Measurements from ENCODE around the gene TNPO1.

Gene TNPO1

GRCh38 chr5:72857396-72857795, 40.9 kb downstream of the TNPO1 start:
- no peak overlapping the region for H3K4me3 ChIP-seq (ENCODE audit: low read depth, low read length)

GRCh38 chr5:72859127-72859526, 42.7 kb downstream of the TNPO1 start:
- no peak overlapping the region for H3K4me3 ChIP-seq (ENCODE audit: low read depth, low read length)
- TF ChIP-seq, protein P1, sequence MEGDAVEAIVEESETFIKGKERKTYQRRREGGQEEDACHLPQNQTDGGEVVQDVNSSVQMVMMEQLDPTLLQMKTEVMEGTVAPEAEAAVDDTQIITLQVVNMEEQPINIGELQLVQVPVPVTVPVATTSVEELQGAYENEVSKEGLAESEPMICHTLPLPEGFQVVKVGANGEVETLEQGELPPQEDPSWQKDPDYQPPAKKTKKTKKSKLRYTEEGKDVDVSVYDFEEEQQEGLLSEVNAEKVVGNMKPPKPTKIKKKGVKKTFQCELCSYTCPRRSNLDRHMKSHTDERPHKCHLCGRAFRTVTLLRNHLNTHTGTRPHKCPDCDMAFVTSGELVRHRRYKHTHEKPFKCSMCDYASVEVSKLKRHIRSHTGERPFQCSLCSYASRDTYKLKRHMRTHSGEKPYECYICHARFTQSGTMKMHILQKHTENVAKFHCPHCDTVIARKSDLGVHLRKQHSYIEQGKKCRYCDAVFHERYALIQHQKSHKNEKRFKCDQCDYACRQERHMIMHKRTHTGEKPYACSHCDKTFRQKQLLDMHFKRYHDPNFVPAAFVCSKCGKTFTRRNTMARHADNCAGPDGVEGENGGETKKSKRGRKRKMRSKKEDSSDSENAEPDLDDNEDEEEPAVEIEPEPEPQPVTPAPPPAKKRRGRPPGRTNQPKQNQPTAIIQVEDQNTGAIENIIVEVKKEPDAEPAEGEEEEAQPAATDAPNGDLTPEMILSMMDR (IDR thresholded peaks at IDR 0.05; ENCODE audit: low read depth, low read length, missing control alignments): no peak
- DNase-seq (ENCODE audit: low read depth): no peak

More at GRCh38 chr5:72857396-72857795, 40.9 kb downstream of the TNPO1 start:
- TF ChIP-seq, protein P1 (IDR thresholded peaks at IDR 0.05; ENCODE audit: low read depth, low read length, missing control alignments): no peak
- DNase-seq (ENCODE audit: low read depth): no peak

DNA sequence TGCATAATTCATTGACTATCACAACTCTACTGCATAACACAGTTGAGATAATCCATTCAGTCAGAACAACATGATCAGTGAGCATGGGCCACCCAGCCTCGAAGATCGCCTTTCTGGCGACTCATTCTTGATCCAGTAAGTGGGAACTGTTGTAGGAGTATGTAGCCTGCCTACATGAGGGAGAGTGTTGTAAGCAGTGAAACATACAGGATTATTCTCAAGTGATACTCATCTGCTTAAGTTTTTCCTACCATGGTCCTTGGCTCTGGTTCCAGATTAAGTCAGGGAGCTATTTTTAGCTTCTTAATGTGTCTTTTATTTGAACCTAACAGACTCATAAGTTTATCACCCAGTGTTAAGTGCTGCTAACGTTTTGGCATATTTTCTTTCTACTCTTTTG, 44.0 kb downstream of the TNPO1 start:
- DNase-seq (ENCODE audit: low read depth): no peak
- TF ChIP-seq, protein P1 (IDR thresholded peaks at IDR 0.05; ENCODE audit: low read depth, low read length, missing control alignments): no peak
- no peak overlapping the region for H3K4me3 ChIP-seq (ENCODE audit: low read depth, low read length)

DNA sequence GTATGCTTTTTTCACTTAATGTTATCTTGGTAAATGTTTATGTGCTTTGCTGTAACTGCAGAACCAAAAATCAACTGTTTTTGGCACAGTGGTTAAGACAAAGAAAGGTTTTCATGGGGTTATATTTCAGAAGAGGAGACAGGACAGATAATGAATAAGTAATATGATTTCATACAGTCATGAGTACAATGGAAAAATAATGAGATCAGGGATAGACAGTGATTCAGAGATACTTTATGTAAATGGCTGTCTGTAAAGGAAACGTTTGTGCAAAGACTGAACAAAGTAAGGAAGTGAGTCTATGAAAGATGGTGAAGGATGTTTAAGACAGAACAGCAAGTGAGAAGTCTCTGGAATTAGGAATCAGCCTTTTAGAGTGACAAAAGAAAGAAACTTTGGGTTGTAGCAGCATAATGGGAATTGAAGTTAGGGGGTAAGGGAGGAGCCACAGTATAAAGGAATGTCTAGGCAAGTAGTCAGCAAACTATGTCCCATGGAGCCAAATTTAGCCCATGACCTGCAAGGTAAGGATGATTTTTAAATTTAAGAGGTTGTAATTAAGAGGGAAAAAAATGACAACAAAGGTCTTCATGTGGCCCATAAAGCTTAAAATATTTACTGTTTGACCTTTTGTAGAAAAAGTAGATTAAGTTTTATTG, 55.0 kb downstream of the TNPO1 start:
- no peak for DNase-seq (ENCODE audit: low read depth)
- H3K4me3 ChIP-seq (ENCODE audit: low read depth, low read length): no peak overlapping the region
- TF ChIP-seq, protein P1 (IDR thresholded peaks at IDR 0.05; ENCODE audit: low read depth, low read length, missing control alignments): no peak

DNA sequence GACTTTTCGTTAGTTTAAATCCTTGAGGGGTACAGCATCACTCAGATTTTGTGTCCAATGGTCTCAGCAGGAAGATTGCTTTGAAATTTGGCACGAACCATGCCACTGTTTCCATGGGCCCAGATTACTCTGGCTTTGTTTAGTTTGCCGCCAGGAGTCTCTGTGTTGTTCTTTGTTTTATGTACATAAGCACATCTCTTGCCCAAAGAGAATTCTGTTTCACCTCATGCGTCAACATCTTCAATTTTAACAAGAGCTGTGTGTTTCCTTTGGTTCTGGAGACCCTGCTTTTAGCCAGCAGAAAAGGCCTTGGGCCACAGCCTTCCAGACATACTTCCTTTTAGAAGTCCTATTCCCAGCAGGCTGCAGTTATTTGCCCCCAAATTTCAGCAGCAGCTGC, 62.4 kb downstream of the TNPO1 start:
- no peak for DNase-seq (ENCODE audit: low read depth)
- no peak overlapping the region for H3K4me3 ChIP-seq (ENCODE audit: low read depth, low read length)

DNA sequence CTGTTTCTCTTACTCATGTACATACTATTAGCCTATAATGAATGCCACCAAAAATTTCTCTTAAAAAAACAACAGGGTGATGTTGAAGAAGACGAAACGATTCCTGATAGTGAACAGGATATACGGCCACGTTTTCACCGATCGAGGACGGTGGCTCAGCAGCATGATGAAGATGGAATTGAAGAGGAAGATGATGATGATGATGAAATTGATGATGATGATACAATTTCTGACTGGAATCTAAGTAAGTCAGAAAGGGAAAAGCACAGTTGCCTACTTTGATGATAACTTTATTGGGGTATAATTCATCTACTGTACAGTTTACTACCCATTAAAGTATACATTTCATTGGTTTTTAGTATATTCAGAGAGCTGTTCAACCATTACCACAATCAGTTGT, 66.5 kb downstream of the TNPO1 start:
- TF ChIP-seq, protein P1 (IDR thresholded peaks at IDR 0.05; ENCODE audit: low read depth, low read length, missing control alignments): no peak
- DNase-seq (ENCODE audit: low read depth): no peak
- H3K4me3 ChIP-seq (ENCODE audit: low read depth, low read length): no peak overlapping the region

More for the DNA sequence above, 62.4 kb downstream of the TNPO1 start:
- TF ChIP-seq, protein P1 (IDR thresholded peaks at IDR 0.05; ENCODE audit: low read depth, low read length, missing control alignments): no peak

GRCh38 chr5:72883850-72884249, 67.4 kb downstream of the TNPO1 start:
- no peak for DNase-seq (ENCODE audit: low read depth)
- no peak overlapping the region for H3K4me3 ChIP-seq (ENCODE audit: low read depth, low read length)
- TF ChIP-seq, protein P1 (IDR thresholded peaks at IDR 0.05; ENCODE audit: low read depth, low read length, missing control alignments): no peak

All from GM12864 (cell line).